IMR-90 (cell line): ENCODE results near the gene SMTNL1. TPM values are rescaled to one million over a fixed set of nuclear protein-coding genes. Genes with fewer than 3 reads are reported as not detected.

Experiments
- ATAC-seq: fragments of 200-7000 bp; cut with Tn5 transposase; 2 replicates; pipeline ENCODE4 v1.9.1; 2020; ENCODE audit warnings: low read depth, mild to moderate bottlenecking, moderate library complexity
- BruUV-seq: library from RNA; stranded (reverse); fragments of 400-500 nt; replicated peaks from 2 replicates; lab custom pipeline; 2021; lab: Mats Ljungman, UMichigan
- CTCF ChIA-PET: fragments of 300-600 bp; formaldehyde crosslinking; extraction: SDS; loops from one replicate; lab custom pipeline; 2021; ENCODE audit warnings: antibody characterized with exemption; lab: Yijun Ruan, JAX
- POLR2A ChIA-PET: fragments of 300-600 bp; sonication (Branson Sonifier 250); formaldehyde crosslinking; loops from one replicate; lab custom pipeline; 2022; ENCODE audit warnings: antibody characterized with exemption; ENCODE audit not compliant: unreplicated experiment; lab: Charles Lee
- DNase-seq: peaks from one replicate; pipeline ENCODE4 v3.0.0; 2013
- H2AFZ ChIP-seq: replicated peaks from 2 replicates; pipeline ENCODE3; 2013; ENCODE audit warnings: low read length, mild to moderate bottlenecking; ENCODE audit not compliant: poor library complexity
- H2AK5ac ChIP-seq: 2 replicates; pipeline ENCODE4 v1.6.1; 2013; ENCODE audit warnings: low read depth, low read length, inconsistent platforms
- H2AK9ac ChIP-seq: replicated peaks from 2 replicates; pipeline ENCODE3; 2013; ENCODE audit warnings: mild to moderate bottlenecking, low read depth, low read length, moderate library complexity; ENCODE audit not compliant: poor library complexity
- H2BK120ac ChIP-seq: 2 replicates; pipeline ENCODE4 v1.6.1; 2013; ENCODE audit warnings: low read depth, low read length, inconsistent platforms
- H2BK15ac ChIP-seq: 3 replicates; pipeline ENCODE4 v1.6.1; 2013; ENCODE audit warnings: low read depth, low read length, inconsistent platforms
- H2BK20ac ChIP-seq: 2 replicates; pipeline ENCODE4 v1.6.1; 2013; ENCODE audit warnings: low read depth, mild to moderate bottlenecking, inconsistent platforms, low read length, moderate library complexity
- H2BK5ac ChIP-seq: 2 replicates; pipeline ENCODE4 v1.6.1; 2013; ENCODE audit warnings: mild to moderate bottlenecking, low read depth, low read length, inconsistent platforms; ENCODE audit not compliant: poor library complexity, severe bottlenecking
- H3K14ac ChIP-seq: replicated peaks from 2 replicates; pipeline ENCODE4 v1.6.1; 2013; ENCODE audit warnings: low read depth, low read length, inconsistent platforms
- H3K18ac ChIP-seq: 2 replicates; pipeline ENCODE4 v1.6.1; 2013; ENCODE audit warnings: low read depth, low read length, control low read depth
- H3K23ac ChIP-seq: 2 replicates; pipeline ENCODE4 v1.6.1; 2013; ENCODE audit warnings: low read depth, low read length, inconsistent platforms
- H3K27ac ChIP-seq: 2 replicates; pipeline ENCODE4 v1.5.1; 2013; ENCODE audit warnings: mild to moderate bottlenecking, control low read depth, low read length; ENCODE audit not compliant: insufficient read depth
- H3K27me3 ChIP-seq: 2 replicates; pipeline ENCODE4 v1.6.1; 2013; ENCODE audit warnings: low read length; ENCODE audit not compliant: control insufficient read depth, insufficient read depth
- H3K36me3 ChIP-seq: 2 replicates; pipeline ENCODE4 v1.6.1; 2013; ENCODE audit warnings: low read length, mixed read lengths; ENCODE audit not compliant: control insufficient read depth, insufficient read depth
- H3K4ac ChIP-seq: 2 replicates; pipeline ENCODE4 v1.6.1; 2013; ENCODE audit warnings: low read depth, low read length, inconsistent platforms
- H3K4me1 ChIP-seq: 2 replicates; pipeline ENCODE4 v1.6.1; 2013; ENCODE audit warnings: low read length, mixed read lengths; ENCODE audit not compliant: control insufficient read depth, insufficient read depth
- H3K4me2 ChIP-seq: 2 replicates; pipeline ENCODE4 v1.6.1; 2013; ENCODE audit warnings: low read depth, mild to moderate bottlenecking, control low read depth, low read length, moderate library complexity
- H3K4me3 ChIP-seq: 2 replicates; pipeline ENCODE4 v1.5.1; 2013; ENCODE audit warnings: low read depth, mild to moderate bottlenecking, control low read depth, low read length, moderate library complexity; ENCODE audit not compliant: insufficient read depth
- H3K56ac ChIP-seq: 2 replicates; pipeline ENCODE4 v1.6.1; 2013; ENCODE audit warnings: low read length, inconsistent platforms; ENCODE audit not compliant: insufficient read depth; ENCODE audit errors: extremely low read depth
- H3K79me1 ChIP-seq, 2 experiments: 2 replicates each; pipeline ENCODE4 v1.6.1; 2013; ENCODE audit warnings: low read length in 2 of 2, inconsistent platforms in 1 of 2, low read depth in 1 of 2
- H3K9ac ChIP-seq: 2 replicates; pipeline ENCODE4 v1.6.1; 2013; ENCODE audit warnings: low read depth, low read length, control low read depth
- H3K9me1 ChIP-seq: 2 replicates; pipeline ENCODE4 v1.6.1; 2013; ENCODE audit warnings: low read length, inconsistent platforms; ENCODE audit not compliant: insufficient read depth
- H3K9me3 ChIP-seq: 2 replicates; pipeline ENCODE4 v1.6.1; 2013; ENCODE audit warnings: low read length; ENCODE audit not compliant: control insufficient read depth, insufficient read depth
- H4K20me1 ChIP-seq: 2 replicates; pipeline ENCODE4 v1.6.1; 2013; ENCODE audit warnings: low read length, inconsistent platforms; ENCODE audit not compliant: insufficient read depth
- H4K5ac ChIP-seq: 2 replicates; pipeline ENCODE4 v1.6.1; 2013; ENCODE audit warnings: mild to moderate bottlenecking, low read depth, low read length, control low read depth
- H4K8ac ChIP-seq, 2 experiments: 2 replicates each; pipeline ENCODE4 v1.6.1; 2013; ENCODE audit warnings: low read depth in 2 of 2, low read length in 2 of 2, control low read depth in 1 of 2, inconsistent platforms in 1 of 2
- H4K91ac ChIP-seq: 2 replicates; pipeline ENCODE4 v1.6.1; 2013; ENCODE audit warnings: low read depth, low read length, inconsistent platforms; ENCODE audit not compliant: insufficient read depth
- BHLHE40 ChIP-seq: fragments of 150-350 bp; IDR thresholded peaks from 2 replicates; pipeline ENCODE4 v1.6.1; 2016; ENCODE audit warnings: mild to moderate bottlenecking, low read depth, low read length
- CEBPB ChIP-seq: IDR thresholded peaks from 2 replicates; pipeline ENCODE4 v1.6.1; 2012; ENCODE audit warnings: low read depth, low read length, improper control_type of control experiment
- CHD1 ChIP-seq: IDR thresholded peaks from 2 replicates; pipeline ENCODE4 v1.6.1; 2012; ENCODE audit warnings: low read depth, low read length, improper control_type of control experiment
- CTCF ChIP-seq: conservative IDR thresholded peaks from 2 replicates; pipeline ENCODE4 v1.5.1; 2012; ENCODE audit warnings: mild to moderate bottlenecking, low read depth, low read length, improper control_type of control experiment
- FOS ChIP-seq: fragments of 150-350 bp; IDR thresholded peaks from 2 replicates; pipeline ENCODE4 v1.6.1; 2016; ENCODE audit warnings: low read depth, low read length
- MAFK ChIP-seq: IDR thresholded peaks from 2 replicates; pipeline ENCODE4 v1.6.1; 2012; ENCODE audit warnings: low read depth, low read length, improper control_type of control experiment
- MAZ ChIP-seq: IDR thresholded peaks from 2 replicates; pipeline ENCODE4 v1.6.1; 2012; ENCODE audit warnings: low read depth, mild to moderate bottlenecking, low read length, improper control_type of control experiment, moderate library complexity, borderline replicate concordance
- NFE2L2 ChIP-seq: fragments of 150-350 bp; IDR thresholded peaks from 2 replicates; pipeline ENCODE4 v1.6.1; 2016; ENCODE audit warnings: low read depth, mild to moderate bottlenecking, low read length
- POLR2A ChIP-seq: IDR thresholded peaks from 2 replicates; pipeline ENCODE4 v1.6.1; 2012; ENCODE audit warnings: mild to moderate bottlenecking, low read depth, low read length
- RCOR1 ChIP-seq: IDR thresholded peaks from 2 replicates; pipeline ENCODE4 v1.6.1; 2012; ENCODE audit warnings: mild to moderate bottlenecking, low read length, improper control_type of control experiment; ENCODE audit not compliant: insufficient replicate concordance
- SMC3 ChIP-seq: fragments of 150-350 bp; IDR thresholded peaks from 2 replicates; pipeline ENCODE4 v1.6.1; 2016; ENCODE audit warnings: low read depth, mild to moderate bottlenecking, antibody characterized with exemption, low read length, moderate library complexity
- WGBS, 2 experiments: methylation state at CpG; one replicate each; pipeline versions ENCODE4 v1.1.5 to v1.1.7; 2013; ENCODE audit warnings: missing lambda C conversion rate in 2 of 2; ENCODE audit not compliant: insufficient read length in 1 of 2; ENCODE audit errors: extremely low coverage in 2 of 2; 5-methylcytosine and 5-hydroxymethylcytosine counted together
- dilution Hi-C: fragments of 300-500 bp; cut with HindIII; formaldehyde crosslinking; loops from one replicate; pipeline ENCODE4 v1.14.3; 2018; ENCODE audit warnings: low sequenced_read_pairs; ENCODE audit not compliant: unreplicated experiment
- in situ Hi-C: fragments of 300-500 bp; cut with MboI; formaldehyde crosslinking; loops from 3 replicates; pipeline ENCODE4 v1.14.3; 2019; ENCODE audit warnings: low sequenced_read_pairs, inconsistent platforms, mixed read lengths
- intact Hi-C: fragments of 100-400 bp; cut with micrococcal nuclease; formaldehyde crosslinking; loops from 2 replicates; pipeline ENCODE4 v1.10.0; 2022
- polyA plus RNA-seq, 3 experiments: library from polyadenylated mRNA; depleted of rRNA; stranded (reverse); fragments of >200 nt; gene quantifications; 2 replicates each; pipeline ENCODE4 v1.2.3, GENCODE V29; 2012; ENCODE audit warnings: low replicate concordance in 1 of 3
- total RNA-seq: library from RNA; depleted of rRNA; stranded (reverse); fragments of >200 nt; gene quantifications from 2 replicates; pipeline ENCODE4 v1.2.3, GENCODE V29; 2012
- TF ChIP-seq, protein P1 (sequence below): fragments of 150-350 bp; IDR thresholded peaks from 2 replicates; pipeline ENCODE4 v1.6.1; 2017; ENCODE audit warnings: mild to moderate bottlenecking, antibody characterized with exemption, low read length, low read depth

Gene SMTNL1
- total and polyA plus RNA-seq, 2 of the 4 experiments (the other 2 are of a cell fraction): not detected

GRCh38 chr11:57599381-57599780, 62.0 kb downstream of the SMTNL1 start:
- in situ Hi-C loops: no loop called here

More at GRCh38 chr11:57599381-57599780, 62.0 kb downstream of the SMTNL1 start:
- 40% methylated on average over 1 of the region's 2 CpGs; no CpG with 5 or more reads in 1 of the 2 experiments for WGBS, 2 experiments
- Histone ChIP-seq H4K5ac (no peak overlapping the region), H3K36me3 (peaks cover 2% of the 10 kb centered on the region), H3K9me1 (no peaks in the 10 kb centered on the region), H3K9me3 (no peaks in the 10 kb centered on the region), H4K91ac (no peak overlapping the region), H3K4me1 (peaks cover 5% of the 10 kb centered on the region; the same call in 1 of the 2 replicates), H2AK5ac (no peak overlapping the region), H3K27ac (no peak overlapping the region), H3K4me3 (peak overlapping the region; percentile 57), H2AK9ac (no peak overlapping the region), H3K56ac (no peak overlapping the region), H2BK5ac (no peak overlapping the region), H2BK120ac (no peak overlapping the region), H3K23ac (no peak overlapping the region), H3K18ac (no peak overlapping the region), H2BK20ac (no peak overlapping the region), H3K4me2 (peak overlapping the region; percentile 79), H4K20me1 (no peaks in the 10 kb centered on the region; the same call in 1 of the 2 replicates), H2BK15ac (no peak overlapping the region), H3K9ac (no peak overlapping the region), H3K79me1 (no peaks in the 10 kb centered on the region; a peak in 1 of 4 replicates), H3K27me3 (peaks cover 10% of the 10 kb centered on the region; the same call in 1 of the 2 replicates), H3K4ac (no peak overlapping the region), H3K14ac (no peak overlapping the region), H2AFZ (no peak overlapping the region), H4K8ac (no peak overlapping the region)
- no peak for DNase-seq
- no peak for ATAC-seq
- no TSS peak for BruUV-seq
- ChIA-PET POLR2A (interaction anchor here (0.5 kb wide), 1 partner anchor 977 kb away, joined by 3 read pairs; no protein-coding TSS in a partner anchor), CTCF (no interaction called here)
- TF ChIP-seq CTCF (no peak), MAFK (no peak), BHLHE40 (no peak), RCOR1 (no peak), NFE2L2 (no peak), CEBPB (no peak), CHD1 (no peak), POLR2A (no peak), MAZ (no peak), SMC3 (no peak), FOS (no peak)
- TF ChIP-seq, protein P1, sequence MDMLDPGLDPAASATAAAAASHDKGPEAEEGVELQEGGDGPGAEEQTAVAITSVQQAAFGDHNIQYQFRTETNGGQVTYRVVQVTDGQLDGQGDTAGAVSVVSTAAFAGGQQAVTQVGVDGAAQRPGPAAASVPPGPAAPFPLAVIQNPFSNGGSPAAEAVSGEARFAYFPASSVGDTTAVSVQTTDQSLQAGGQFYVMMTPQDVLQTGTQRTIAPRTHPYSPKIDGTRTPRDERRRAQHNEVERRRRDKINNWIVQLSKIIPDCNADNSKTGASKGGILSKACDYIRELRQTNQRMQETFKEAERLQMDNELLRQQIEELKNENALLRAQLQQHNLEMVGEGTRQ: no peak
- dilution Hi-C loops: no loop called here
- intact Hi-C loops: no loop called here
